Epithelial cell of proximal tubule (primary cell): ENCODE data around the gene SSNA1. TPM values are rescaled to one million over a fixed set of nuclear protein-coding genes. Genes with fewer than 3 reads are reported as not detected.

Experiments used
- DNase-seq: peaks from one replicate; pipeline ENCODE4 v3.0.0-alpha.2; 2011; ENCODE audit warnings: low read depth
- H3K4me3 ChIP-seq: 2 replicates; pipeline ENCODE4 v1.5.1; 2011; ENCODE audit warnings: low read depth, mild to moderate bottlenecking, low read length
- total RNA-seq: library from RNA; depleted of rRNA; stranded (reverse); fragments of >200 nt; gene quantifications from 2 replicates; pipeline ENCODE4 v1.2.3, GENCODE V29; 2015
- TF ChIP-seq, protein P1 (sequence below): conservative IDR thresholded peaks from 2 replicates; pipeline ENCODE4 v1.5.1; 2012; ENCODE audit warnings: low read depth, mild to moderate bottlenecking, low read length

The SSNA1 gene
- total RNA-seq, 1 donor from 2014 or later, result 139 TPM

DNA sequence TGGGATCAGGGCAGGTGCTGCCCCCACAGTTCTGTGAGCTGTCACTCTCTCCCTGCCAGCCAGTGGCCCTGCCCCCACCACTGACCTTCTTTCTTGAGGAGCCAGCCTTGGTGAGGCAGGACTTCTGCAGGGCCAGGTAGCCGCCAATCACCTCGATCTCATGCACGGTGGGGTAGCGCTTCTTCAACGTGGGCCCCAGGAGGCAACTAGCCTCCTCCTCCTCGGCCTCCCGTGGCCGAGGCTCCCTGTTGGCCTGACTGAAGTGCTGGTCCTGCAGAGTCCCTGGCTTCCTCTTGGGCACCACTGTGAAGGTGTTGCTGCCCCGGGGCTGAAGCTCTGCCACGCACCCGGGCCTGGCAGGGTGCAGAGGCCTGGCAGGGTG lies 10.4 kb downstream of the SSNA1 start:
- DNase-seq, result no peak
- TF ChIP-seq, protein P1, sequence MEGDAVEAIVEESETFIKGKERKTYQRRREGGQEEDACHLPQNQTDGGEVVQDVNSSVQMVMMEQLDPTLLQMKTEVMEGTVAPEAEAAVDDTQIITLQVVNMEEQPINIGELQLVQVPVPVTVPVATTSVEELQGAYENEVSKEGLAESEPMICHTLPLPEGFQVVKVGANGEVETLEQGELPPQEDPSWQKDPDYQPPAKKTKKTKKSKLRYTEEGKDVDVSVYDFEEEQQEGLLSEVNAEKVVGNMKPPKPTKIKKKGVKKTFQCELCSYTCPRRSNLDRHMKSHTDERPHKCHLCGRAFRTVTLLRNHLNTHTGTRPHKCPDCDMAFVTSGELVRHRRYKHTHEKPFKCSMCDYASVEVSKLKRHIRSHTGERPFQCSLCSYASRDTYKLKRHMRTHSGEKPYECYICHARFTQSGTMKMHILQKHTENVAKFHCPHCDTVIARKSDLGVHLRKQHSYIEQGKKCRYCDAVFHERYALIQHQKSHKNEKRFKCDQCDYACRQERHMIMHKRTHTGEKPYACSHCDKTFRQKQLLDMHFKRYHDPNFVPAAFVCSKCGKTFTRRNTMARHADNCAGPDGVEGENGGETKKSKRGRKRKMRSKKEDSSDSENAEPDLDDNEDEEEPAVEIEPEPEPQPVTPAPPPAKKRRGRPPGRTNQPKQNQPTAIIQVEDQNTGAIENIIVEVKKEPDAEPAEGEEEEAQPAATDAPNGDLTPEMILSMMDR, result no peak
- H3K4me3 ChIP-seq, result peak overlapping the region; percentile 54

DNA sequence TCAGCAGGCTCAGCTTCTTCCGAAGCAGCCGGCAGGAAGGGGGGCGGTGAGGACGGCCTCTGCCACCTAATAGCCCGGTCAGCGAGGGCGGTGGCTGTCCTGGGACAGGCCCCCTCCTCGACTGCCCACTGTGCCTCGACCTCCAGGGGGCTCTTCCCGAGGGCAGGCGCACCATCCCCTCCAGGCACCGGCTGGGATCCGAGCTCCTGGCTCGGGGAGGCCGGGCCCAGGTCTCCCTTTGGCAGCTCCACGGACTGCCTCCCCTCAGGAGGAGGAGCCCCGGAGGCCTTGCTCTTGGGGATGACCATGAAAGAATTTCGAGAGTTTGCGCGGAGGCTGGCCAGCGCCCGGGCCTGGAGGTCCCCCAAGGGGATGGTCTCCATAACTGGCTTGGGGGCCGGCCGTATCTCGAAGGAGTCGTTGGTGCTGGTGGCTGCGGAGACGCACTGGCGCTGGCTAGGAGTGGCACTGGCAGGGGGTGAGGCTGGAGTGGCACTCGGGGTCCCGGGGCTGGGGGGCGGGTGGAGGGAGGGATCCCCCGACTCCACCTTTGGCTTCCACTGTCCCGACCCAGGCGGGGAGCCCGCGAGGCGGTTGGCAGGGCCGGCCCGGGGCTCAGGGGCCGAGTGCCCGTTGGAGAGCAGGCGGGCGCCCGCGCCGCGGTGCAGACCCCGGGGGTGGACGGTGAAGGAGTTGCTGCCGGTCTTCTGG lies 11.1 kb downstream of the SSNA1 start:
- TF ChIP-seq, protein P1, result no peak
- H3K4me3 ChIP-seq, result peak overlapping the region; percentile 54
- DNase-seq, result no peak

DNA sequence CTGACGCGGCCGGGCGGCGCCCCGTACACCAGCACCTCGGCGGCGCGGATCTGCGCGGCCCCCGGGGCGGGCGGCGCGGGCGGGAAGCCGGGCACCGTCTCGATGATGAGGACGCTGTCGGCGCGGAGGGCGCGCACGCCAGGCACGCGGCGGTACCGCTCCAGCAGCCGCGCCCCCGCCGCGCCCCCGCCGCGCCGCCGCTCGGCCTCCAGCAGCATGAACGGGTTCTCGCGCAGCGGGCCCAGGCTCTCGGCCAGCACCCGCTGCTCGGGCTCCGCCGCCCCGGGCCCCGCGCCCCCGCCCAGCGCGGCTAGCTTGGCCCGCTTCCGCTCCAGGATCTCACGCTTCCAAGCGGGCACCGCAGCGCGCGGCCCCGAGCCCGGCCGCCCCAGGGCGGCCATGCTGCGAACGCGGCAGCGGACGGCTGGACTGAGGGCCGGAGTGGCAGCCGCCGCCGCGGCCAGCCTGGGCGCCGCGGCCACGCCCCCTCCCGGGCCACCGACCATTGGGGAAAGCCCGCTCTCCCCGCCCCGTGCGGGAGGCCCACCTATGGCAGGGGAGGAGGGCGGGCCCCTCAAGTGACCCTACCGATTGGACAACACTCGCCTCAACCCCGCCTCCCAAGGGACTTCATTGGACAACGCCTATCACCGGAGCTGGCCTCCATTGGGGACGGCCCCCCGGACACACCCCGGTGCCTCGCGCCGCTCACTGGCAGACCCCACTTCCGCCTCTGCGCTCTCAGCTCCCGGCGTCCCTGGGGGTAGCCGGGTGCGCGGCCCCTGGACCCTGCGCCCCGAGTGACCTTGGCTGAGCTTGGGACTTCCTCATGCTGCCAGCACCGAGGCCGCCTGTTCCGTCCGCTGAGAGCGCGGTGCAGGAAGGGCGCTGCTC lies 12.1 kb downstream of the SSNA1 start, which contains the start of gene TPRN:
TSS of gene TPRN (minus strand) at position 431 of the 894 bp plus-strand sequence. CDS start at position 401, 30 bp downstream.
- TF ChIP-seq, protein P1, result no peak

DNA sequence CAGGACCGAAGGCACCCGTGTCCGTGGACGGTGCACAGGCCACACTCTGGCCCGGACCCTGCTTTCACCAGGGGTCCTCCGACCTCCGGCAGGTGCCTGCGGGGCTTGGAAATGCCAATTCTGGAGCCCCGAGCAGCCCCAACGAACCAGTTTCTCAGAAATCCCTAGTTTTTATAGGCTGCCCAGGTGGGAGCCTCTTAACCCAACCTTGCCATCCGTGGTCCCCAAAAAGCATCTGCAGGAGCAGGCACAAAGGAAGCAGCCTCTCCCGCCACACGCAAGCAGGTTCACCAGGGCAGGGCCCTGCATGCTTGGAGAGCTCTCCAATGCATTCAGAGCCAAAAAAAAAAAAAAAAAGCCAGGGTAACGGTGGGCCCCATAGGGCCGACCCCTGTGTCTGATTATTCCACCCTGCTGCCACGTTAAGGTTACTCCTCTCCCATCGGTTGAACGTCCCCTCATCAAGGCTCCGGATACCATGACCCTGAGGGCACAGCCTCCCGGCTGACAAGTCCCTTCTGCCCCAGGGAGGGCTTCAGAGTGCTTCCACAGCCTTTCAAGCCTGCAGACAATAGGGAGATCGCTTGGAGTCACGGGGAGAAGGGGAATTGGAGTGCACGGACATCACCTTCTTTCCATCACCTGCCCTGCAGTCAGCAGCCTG lies 12.9 kb downstream of the SSNA1 start:
- H3K4me3 ChIP-seq, result peak overlapping the region; percentile 65
- TF ChIP-seq, protein P1, result no peak
- no peak for DNase-seq

More for the DNA sequence above, 12.1 kb downstream of the SSNA1 start, which contains the start of gene TPRN:
- peak within 1 kb of the TSS; percentile 65 for H3K4me3 ChIP-seq
- DNase-seq, result peak; percentile 74

DNA sequence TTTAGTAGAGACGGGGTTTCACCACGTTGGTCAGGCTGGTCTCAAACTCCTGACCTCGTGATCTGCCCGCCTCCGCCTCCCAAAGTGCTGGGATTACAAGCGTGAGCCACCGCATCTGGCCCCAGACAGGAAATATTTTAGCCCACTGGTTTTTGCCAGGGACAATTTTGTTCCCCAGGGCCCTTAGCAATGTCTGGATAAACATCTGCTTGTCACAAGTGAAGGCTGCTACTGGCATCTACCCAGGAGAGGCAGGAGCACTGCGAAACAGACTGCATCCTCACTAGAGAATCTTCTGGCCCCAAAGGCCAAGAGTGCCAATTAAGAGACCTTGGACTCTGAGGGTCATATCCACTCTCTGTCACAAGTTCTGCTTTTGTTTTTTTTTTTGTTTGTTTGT lies 14.5 kb downstream of the SSNA1 start:
- no peak overlapping the region for H3K4me3 ChIP-seq
- TF ChIP-seq, protein P1, result no peak
- DNase-seq, result no peak

DNA sequence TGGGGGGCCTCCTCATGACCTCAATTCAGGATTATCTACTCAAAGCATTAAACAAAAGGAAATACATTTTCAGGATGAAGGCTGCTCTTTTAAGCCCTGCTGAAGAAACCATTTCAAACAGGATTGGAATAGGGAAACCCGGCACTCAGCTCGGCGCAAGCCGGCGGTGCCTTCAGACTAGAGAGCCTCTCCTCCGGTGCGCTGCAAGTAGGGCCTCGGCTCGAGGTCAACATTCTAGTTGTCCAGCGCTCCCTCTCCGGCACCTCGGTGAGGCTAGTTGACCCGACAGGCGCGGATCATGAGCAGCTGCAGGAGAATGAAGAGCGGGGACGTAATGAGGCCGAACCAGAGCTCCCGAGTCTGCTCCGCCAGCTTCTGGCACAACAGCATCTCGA lies 16.3 kb downstream of the SSNA1 start:
- TF ChIP-seq, protein P1, result no peak
- DNase-seq, result no peak
- H3K4me3 ChIP-seq, result peak overlapping the region; percentile 97
